HCT116 (cell line): ENCODE results near the gene CCDC40. TPM values are rescaled to one million over a fixed set of nuclear protein-coding genes. Genes with fewer than 3 reads are reported as not detected.

Experiments
- ATAC-seq: fragments of 200-7000 bp; cut with Tn5 transposase; 2 replicates; pipeline ENCODE4 v1.9.1; 2020; ENCODE audit warnings: mild to moderate bottlenecking, moderate library complexity
- BruUV-seq: library from RNA; stranded (reverse); fragments of 400-500 nt; replicated peaks from 2 replicates; lab custom pipeline; 2021; lab: Mats Ljungman, UMichigan
- CTCF ChIA-PET: fragments of 300-600 bp; sonication (Branson Sonifier 250); formaldehyde crosslinking; loops from one replicate; lab custom pipeline; 2021; ENCODE audit warnings: antibody characterized with exemption; lab: Charles Lee
- POLR2A ChIA-PET: fragments of 300-600, 350-600 bp; sonication (Branson Sonifier 250); formaldehyde crosslinking; loops from one replicate; lab custom pipeline; 2021; ENCODE audit warnings: antibody characterized with exemption; lab: Charles Lee
- RAD21 ChIA-PET, 2 experiments: fragments of 300-600 bp; sonication (Branson Sonifier 250); formaldehyde crosslinking; loops; one replicate each; lab custom pipeline; 2023; ENCODE audit warnings: low total read pairs in 2 of 2; ENCODE audit not compliant: uncharacterized antibody in 2 of 2, unreplicated experiment in 2 of 2, low non-redundant PET in 1 of 2; lab: Charles Lee
- DNase-seq: peaks from one replicate; pipeline ENCODE4 v3.0.0-alpha.2; 2010; ENCODE audit warnings: low read depth, low spot score
- H2AFZ ChIP-seq: fragments of 200-600 bp; shearing (Covaris generic), sonication (generic); 2 replicates; pipeline ENCODE4 v1.6.1; 2017; ENCODE audit warnings: low read depth, mixed run types, mixed read lengths, antibody characterized with exemption, low read length; ENCODE audit not compliant: poor library complexity, severe bottlenecking
- H3K27ac ChIP-seq: 2 replicates; pipeline ENCODE4 v1.5.1; 2012; ENCODE audit warnings: low read depth, low read length
- H3K27me3 ChIP-seq: fragments of 200-600 bp; sonication (generic); 2 replicates; pipeline ENCODE4 v1.6.1; 2016; ENCODE audit warnings: mixed run types, low read length, mixed read lengths; ENCODE audit not compliant: insufficient read depth
- H3K36me3 ChIP-seq, 2 experiments: fragments of 200-500 bp in 1 of 2; fragments of 200-600 bp in 1 of 2; sonication (Bioruptor generic) in 1 of 2; sonication (generic) in 1 of 2; 2 replicates each; pipeline versions ENCODE4 v1.5.1 to v1.6.1; 2014 to 2016; ENCODE audit warnings: low read length in 2 of 2, inconsistent platforms in 1 of 2, mixed read lengths in 1 of 2, mixed run types in 1 of 2; ENCODE audit not compliant: insufficient read depth in 2 of 2, control insufficient read depth in 1 of 2
- H3K4me1 ChIP-seq, 2 experiments: fragments of 200-600 bp in 1 of 2; sonication (generic) in 1 of 2; 2 replicates each; pipeline versions ENCODE4 v1.5.1 to v1.6.1; 2012 to 2017; ENCODE audit warnings: low read length in 2 of 2, inconsistent platforms in 1 of 2, mild to moderate bottlenecking in 1 of 2, mixed read lengths in 1 of 2, mixed run types in 1 of 2, moderate library complexity in 1 of 2; ENCODE audit not compliant: insufficient read depth in 2 of 2, control insufficient read depth in 1 of 2
- H3K4me2 ChIP-seq: fragments of 200-600 bp; sonication (generic); 2 replicates; pipeline ENCODE4 v1.6.1; 2017; ENCODE audit warnings: mixed run types, low read length, mixed read lengths
- H3K4me3 ChIP-seq, 2 experiments: fragments of 200-600 bp in 1 of 2; sonication (generic) in 1 of 2; replicated peaks in 1 of 2; 2 replicates each; pipeline ENCODE4 v1.5.1; 2011 to 2016; ENCODE audit warnings: low read length in 2 of 2, control low read depth in 1 of 2, low read depth in 1 of 2, mild to moderate bottlenecking in 1 of 2, mixed read lengths in 1 of 2, mixed run types in 1 of 2
- H3K79me2 ChIP-seq: fragments of 200-600 bp; sonication (generic); 2 replicates; pipeline ENCODE4 v1.6.1; 2017; ENCODE audit warnings: mild to moderate bottlenecking, mixed run types, low read length, moderate library complexity, mixed read lengths; ENCODE audit not compliant: insufficient read depth
- H3K9ac ChIP-seq: fragments of 200-600 bp; sonication (generic); 2 replicates; pipeline ENCODE4 v1.6.1; 2016; ENCODE audit warnings: low read length, mixed read lengths
- H3K9me2 ChIP-seq: fragments of 200-600 bp; sonication (generic), shearing (Covaris generic); 2 replicates; pipeline ENCODE4 v1.6.1; 2017; ENCODE audit warnings: mixed run types, mild to moderate bottlenecking, moderate library complexity; ENCODE audit not compliant: insufficient read depth
- H3K9me3 ChIP-seq, 2 experiments: fragments of 200-500 bp in 1 of 2; fragments of 200-600 bp in 1 of 2; sonication (Bioruptor generic) in 1 of 2; sonication (generic) in 1 of 2; 2 replicates each; pipeline ENCODE4 v1.6.1; 2014 to 2017; ENCODE audit warnings: low read length in 2 of 2, mixed read lengths in 2 of 2, inconsistent platforms in 1 of 2, low read depth in 1 of 2, mild to moderate bottlenecking in 1 of 2, mixed run types in 1 of 2, moderate library complexity in 1 of 2; ENCODE audit not compliant: control insufficient read depth in 1 of 2, insufficient read depth in 1 of 2
- H4K20me1 ChIP-seq: fragments of 200-600 bp; sonication (generic), shearing (Covaris generic); 2 replicates; pipeline ENCODE4 v1.6.1; 2017; ENCODE audit warnings: mixed run types, mild to moderate bottlenecking, moderate library complexity; ENCODE audit not compliant: insufficient read depth
- CBX3 ChIP-seq: IDR thresholded peaks from 2 replicates; pipeline ENCODE4 v1.6.1; 2012; ENCODE audit warnings: low read depth
- EGR1 ChIP-seq: IDR thresholded peaks from 2 replicates; pipeline ENCODE4 v1.6.1; 2012; ENCODE audit warnings: low read depth
- MAX ChIP-seq: IDR thresholded peaks from 2 replicates; pipeline ENCODE4 v1.6.1; 2012
- RAD21 ChIP-seq: IDR thresholded peaks from 2 replicates; pipeline ENCODE4 v1.6.1; 2012; ENCODE audit warnings: low read depth, mild to moderate bottlenecking
- REST ChIP-seq: IDR thresholded peaks from 2 replicates; pipeline ENCODE4 v1.6.1; 2012; ENCODE audit warnings: low read depth
- intact Hi-C: fragments of 100-400 bp; cut with micrococcal nuclease; formaldehyde crosslinking; loops from 2 replicates; pipeline ENCODE4 v1.10.0; 2022
- total RNA-seq: library from RNA; stranded (reverse); gene quantifications from one replicate; pipeline ENCODE4 v1.2.1, GENCODE V29; 2021; ENCODE audit not compliant: unreplicated experiment

CCDC40 gene
- total RNA-seq, 1 experiment from 2014 or later = 10.3 TPM

GRCh38 chr17:80105762-80106161 is 69.3 kb downstream of the CCDC40 start:
- POLR2A ChIA-PET = no interaction called here
- BruUV-seq = no TSS peak
- no peak overlapping the region for H2AFZ ChIP-seq

More at GRCh38 chr17:80105762-80106161, 69.3 kb downstream of the CCDC40 start:
- no peaks in the 10 kb centered on the region for H4K20me1 ChIP-seq
- H3K79me2 ChIP-seq = peaks cover 7% of the 10 kb centered on the region; the same call in 1 of the 2 replicates
- H3K9me2 ChIP-seq = no peaks in the 10 kb centered on the region
- DNase-seq = no peak
- no peak overlapping the region for H3K4me3 ChIP-seq
- H3K9me3 ChIP-seq = no peaks in the 10 kb centered on the region
- no peak overlapping the region for H3K9ac ChIP-seq
- RAD21 ChIA-PET = no interaction called here
- H3K4me1 ChIP-seq = peaks cover 23 to 24% of the 10 kb centered on the region in 2 experiments
- intact Hi-C loops = no loop called here
- no peak overlapping the region for H3K27ac ChIP-seq
- peaks cover 0 to 9% of the 10 kb centered on the region in 2 experiments; a peak in 2 of 4 replicates for H3K36me3 ChIP-seq
- no peak for TF ChIP-seq CBX3
- TF ChIP-seq REST = no peak
- no peak for TF ChIP-seq MAX
- TF ChIP-seq RAD21 = no peak
- no peak for TF ChIP-seq EGR1
- CTCF ChIA-PET = interaction anchor here (0.6 kb wide), 1 partner anchor 78 kb away, joined by 3 read pairs; no protein-coding TSS in a partner anchor
- no peak overlapping the region for H3K4me2 ChIP-seq
- no peak for ATAC-seq
- no peaks in the 10 kb centered on the region for H3K27me3 ChIP-seq
